Suprapubic skin (tissue), 4 donors: ENCODE measurements around the gene GNB1L.

Experiments used
- CTCF ChIP-seq, 2 donors: fragments of 200-600 bp in 1 of 2; fragments of 450-650 bp in 1 of 2; sonication (generic) in 1 of 2; IDR thresholded peaks; one replicate each; pipeline ENCODE4 v1.5.1; 2016 to 2019; ENCODE audit warnings: antibody characterized with exemption in 2 of 2, mild to moderate bottlenecking in 1 of 2, moderate library complexity in 1 of 2
- EP300 ChIP-seq: sonication (generic); formaldehyde crosslinking; IDR thresholded peaks from one replicate; pipeline ENCODE4 v1.6.1; 2017; ENCODE audit warnings: antibody characterized with exemption
- POLR2A ChIP-seq, 2 donors: fragments of 450-650 bp; IDR thresholded peaks; one replicate each; pipeline ENCODE4 v1.6.1; 2017; ENCODE audit warnings: antibody characterized with exemption in 2 of 2, mild to moderate bottlenecking in 2 of 2, moderate library complexity in 2 of 2
- POLR2AphosphoS5 ChIP-seq, 3 donors: sonication (generic); formaldehyde crosslinking; IDR thresholded peaks; one replicate each; pipeline ENCODE4 v1.6.1; 2017; ENCODE audit warnings: antibody characterized with exemption in 3 of 3

GRCh38 chr22:19760058-19760950 lies 94.4 kb downstream of the GNB1L start, which contains the start of gene TBX1:
- no peak for TF ChIP-seq POLR2A (IDR thresholded peaks at IDR 0.05)
- TF ChIP-seq CTCF (IDR thresholded peaks at IDR 0.05): no peak
- no peak for TF ChIP-seq EP300
- no peak for TF ChIP-seq POLR2AphosphoS5 (IDR thresholded peaks at IDR 0.05)
